RWPE1 (cell line): ENCODE measurements around the gene STK4.

ENCODE experiments used
- CTCF ChIA-PET: fragments of 350-600 bp; sonication (Branson Sonifier 250); formaldehyde crosslinking; extraction: SDS; loops from one replicate; lab custom pipeline; 2021; lab: Yijun Ruan, JAX
- POLR2A ChIA-PET: fragments of 400-600 bp; formaldehyde crosslinking; extraction: SDS; loops from one replicate; lab custom pipeline; 2020; ENCODE audit warnings: antibody characterized with exemption; ENCODE audit not compliant: low non-redundant PET; lab: Yijun Ruan, JAX
- DNase-seq: peaks from one replicate; pipeline ENCODE4 v3.0.0; 2012; ENCODE audit warnings: low spot score
- H3K27ac ChIP-seq: fragments of 450-650 bp; 2 replicates; pipeline ENCODE4 v1.5.1; 2017
- TF ChIP-seq, protein P1 (sequence below): fragments of 450-650 bp; conservative IDR thresholded peaks from 2 replicates; pipeline ENCODE4 v1.5.1; 2017; ENCODE audit warnings: low read depth, mild to moderate bottlenecking

STK4 gene

DNA sequence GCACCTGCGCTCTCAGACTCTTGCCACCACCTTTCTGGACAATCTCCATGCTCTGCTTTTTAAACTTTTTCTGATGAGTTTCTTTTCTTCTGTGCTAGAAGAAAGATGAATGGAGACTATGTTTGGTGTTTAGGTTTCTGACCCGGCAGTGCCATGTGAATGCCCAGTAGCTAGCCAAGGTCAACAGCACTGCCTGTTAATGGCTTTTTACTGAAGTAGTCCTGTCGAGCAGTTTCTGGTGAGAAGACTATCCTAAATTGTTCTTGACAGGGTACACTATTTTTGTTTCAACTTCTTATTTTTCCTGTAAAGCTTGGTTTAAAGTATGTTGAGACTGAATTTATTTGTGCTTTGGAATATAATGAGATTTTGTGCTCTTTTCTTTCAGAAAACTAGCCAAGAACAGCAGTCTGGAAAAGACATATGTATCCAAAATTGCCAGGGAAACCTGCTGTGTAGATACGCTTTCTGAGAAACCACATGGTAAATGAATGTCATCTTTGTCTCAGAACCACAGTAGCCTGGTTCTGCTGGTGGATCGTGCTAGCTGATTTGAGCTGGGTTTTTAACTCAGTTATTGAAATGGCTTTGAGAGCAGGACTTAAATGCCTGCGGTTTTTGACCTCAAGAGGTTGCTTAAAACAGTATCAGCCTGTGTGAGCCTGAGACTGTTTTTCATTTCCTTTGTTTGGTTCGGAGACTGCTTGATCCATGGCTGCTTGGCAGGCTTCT lies 86.6 kb downstream of the STK4 start:
- no peak overlapping the region for H3K27ac ChIP-seq
- TF ChIP-seq, protein P1, sequence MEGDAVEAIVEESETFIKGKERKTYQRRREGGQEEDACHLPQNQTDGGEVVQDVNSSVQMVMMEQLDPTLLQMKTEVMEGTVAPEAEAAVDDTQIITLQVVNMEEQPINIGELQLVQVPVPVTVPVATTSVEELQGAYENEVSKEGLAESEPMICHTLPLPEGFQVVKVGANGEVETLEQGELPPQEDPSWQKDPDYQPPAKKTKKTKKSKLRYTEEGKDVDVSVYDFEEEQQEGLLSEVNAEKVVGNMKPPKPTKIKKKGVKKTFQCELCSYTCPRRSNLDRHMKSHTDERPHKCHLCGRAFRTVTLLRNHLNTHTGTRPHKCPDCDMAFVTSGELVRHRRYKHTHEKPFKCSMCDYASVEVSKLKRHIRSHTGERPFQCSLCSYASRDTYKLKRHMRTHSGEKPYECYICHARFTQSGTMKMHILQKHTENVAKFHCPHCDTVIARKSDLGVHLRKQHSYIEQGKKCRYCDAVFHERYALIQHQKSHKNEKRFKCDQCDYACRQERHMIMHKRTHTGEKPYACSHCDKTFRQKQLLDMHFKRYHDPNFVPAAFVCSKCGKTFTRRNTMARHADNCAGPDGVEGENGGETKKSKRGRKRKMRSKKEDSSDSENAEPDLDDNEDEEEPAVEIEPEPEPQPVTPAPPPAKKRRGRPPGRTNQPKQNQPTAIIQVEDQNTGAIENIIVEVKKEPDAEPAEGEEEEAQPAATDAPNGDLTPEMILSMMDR, result no peak
- DNase-seq, result no peak
- CTCF ChIA-PET, result interaction anchor here (0.6 to 3.8 kb wide), 10 partner anchors 9 to 259 kb away, joined by 3 to 28 read pairs (median 4); no protein-coding TSS in a partner anchor
- POLR2A ChIA-PET, result interaction anchor here (0.6 kb wide), 1 partner anchor 13 kb away, joined by 3 read pairs; no protein-coding TSS in a partner anchor

DNA sequence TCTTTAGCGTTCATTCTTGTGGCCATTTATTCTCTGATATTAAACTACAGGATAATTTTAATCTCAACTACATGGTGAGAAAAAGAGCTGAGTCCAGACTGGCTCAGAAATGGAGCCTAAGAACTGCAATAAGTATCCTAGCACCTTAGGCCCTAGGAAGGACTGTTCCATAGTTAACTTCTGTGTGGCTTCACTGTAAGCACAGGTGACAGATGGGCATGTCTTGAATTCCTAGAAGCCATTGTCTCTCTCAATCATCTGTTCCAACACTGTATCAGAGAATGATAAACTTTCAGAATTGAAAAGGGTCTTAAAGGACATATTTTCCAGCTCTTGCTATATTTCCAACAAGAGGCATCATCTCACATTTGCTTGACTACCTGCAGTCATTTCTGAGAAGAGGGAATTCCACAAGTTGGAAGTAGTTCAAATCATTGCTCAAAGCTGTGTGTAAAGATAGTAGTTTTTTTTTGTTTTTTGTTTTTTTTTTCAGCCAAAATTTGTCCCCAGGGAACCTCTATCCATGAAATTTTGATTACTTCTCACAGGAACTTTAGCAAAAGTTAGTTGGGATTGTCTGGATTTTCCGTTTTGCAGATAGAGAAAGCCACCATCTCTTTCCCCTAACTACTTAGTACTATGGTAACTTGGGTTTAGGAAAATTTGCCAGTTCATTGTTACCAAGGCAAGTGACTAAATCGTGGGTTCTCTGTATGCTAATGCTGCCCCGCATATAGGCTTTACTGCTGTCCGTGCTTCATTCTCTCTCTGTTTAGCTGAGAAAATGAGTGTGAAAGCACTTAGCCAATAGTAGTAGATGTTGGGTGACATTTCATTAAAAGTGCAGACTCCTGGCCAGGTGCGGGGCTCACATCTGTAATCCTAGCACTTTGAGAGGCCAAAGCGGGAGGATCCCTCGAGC lies 87.4 kb downstream of the STK4 start:
- POLR2A ChIA-PET, result no interaction called here
- CTCF ChIA-PET, result interaction anchor here (0.5 to 2.5 kb wide), 10 partner anchors 10 to 258 kb away, joined by 3 to 10 read pairs (median 3); no protein-coding TSS in a partner anchor
- DNase-seq, result no peak
- TF ChIP-seq, protein P1, result no peak
- H3K27ac ChIP-seq, result no peak overlapping the region

DNA sequence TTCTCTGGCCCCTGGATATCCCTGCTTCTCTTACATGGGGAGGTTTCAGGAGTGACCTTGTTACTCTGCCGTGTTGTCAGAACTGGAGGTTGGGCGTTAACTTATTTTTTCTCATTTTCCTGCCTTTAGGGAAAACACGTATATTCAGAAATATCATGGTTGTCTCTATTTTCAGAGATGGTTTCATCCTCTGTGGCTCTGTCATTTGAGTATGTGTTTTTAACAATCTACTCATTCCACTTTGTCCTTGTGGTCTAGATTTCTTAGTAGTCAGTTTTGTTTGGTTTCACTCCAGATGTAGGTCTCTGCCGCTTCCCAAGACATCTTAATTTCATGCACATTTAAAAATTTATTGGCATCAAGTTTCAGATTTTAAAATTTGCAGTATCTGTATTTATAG lies 88.7 kb downstream of the STK4 start:
- no peak overlapping the region for H3K27ac ChIP-seq
- TF ChIP-seq, protein P1, result no peak
- POLR2A ChIA-PET, result no interaction called here
- CTCF ChIA-PET, result interaction anchor here (0.6 to 4.1 kb wide), 5 partner anchors 11 to 412 kb away, joined by 3 to 22 read pairs (median 3); no protein-coding TSS in a partner anchor
- DNase-seq, result no peak

DNA sequence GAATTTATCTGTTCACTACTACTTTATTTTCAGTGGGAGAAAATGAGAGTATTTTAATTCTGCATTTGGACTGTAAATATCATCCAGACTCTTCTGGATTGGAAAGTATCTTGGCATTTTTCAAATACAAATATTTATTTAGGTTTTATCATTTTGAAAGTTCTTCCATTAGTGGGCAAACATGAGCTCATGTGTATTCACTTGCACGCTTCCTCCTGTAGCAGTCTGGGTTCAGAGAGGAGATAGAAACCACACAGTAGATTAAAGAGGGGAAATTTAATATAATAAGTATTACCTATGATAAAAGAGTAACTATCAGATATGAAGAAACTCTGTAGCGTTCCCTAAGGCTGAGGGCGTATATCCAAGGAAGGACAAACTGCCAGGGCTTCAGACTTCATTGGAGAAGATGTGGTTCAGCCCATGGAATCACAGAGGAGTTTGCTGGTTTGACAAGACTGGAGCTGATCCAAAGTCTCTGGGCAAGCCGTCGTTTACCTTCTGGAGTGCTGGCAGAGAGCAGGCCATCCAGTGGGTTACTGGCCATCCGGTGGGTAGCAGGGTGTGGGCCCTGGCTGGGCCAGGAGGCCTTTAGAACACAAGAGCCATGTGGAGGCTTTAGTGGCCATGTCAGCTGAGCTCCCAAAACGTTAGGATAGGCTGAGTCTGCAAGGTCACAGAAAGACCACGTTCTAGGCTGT lies 90.3 kb downstream of the STK4 start:
- CTCF ChIA-PET, result interaction anchor here (0.6 to 4.1 kb wide), 3 partner anchors 12 to 743 kb away, joined by 4 to 22 read pairs (median 7); no protein-coding TSS in a partner anchor
- H3K27ac ChIP-seq, result 0 out of 2 replicates have a peak overlapping the region, but pooled peaks have one; percentile 10
- no peak for DNase-seq
- POLR2A ChIA-PET, result no interaction called here
- TF ChIP-seq, protein P1, result no peak

DNA sequence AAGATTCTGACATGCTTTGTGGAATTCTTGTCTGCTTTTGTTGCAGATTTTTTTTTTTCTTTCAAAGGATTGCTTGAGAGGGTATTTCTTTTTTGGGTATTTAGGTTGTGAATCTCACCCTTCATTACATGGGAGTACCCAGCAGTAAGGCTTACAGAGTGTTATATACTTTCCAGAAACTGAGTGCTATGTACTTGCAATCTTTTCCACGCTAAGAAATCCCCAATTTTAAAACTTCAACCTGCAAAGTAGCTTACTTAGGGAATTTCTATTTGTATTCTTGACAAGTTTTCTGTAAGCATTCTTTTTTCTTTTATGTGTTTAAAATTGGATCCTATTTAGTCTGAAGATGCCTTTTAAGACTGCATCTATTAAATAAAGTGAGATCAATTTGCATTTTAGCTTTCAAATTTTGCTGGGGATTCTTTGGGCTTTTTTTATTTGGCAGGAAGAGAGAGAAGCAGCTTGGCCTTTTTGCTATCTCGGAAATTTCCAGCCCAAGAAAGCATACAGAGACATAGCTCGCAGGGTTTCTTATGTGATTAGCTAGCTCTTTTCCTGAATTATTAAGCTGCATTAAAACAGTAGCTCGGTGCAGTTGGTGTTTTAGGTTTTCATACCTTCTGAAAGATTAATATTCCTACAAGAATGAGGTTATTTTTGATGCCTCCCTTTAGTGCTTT lies 92.0 kb downstream of the STK4 start:
- CTCF ChIA-PET, result interaction anchor here (0.8 to 4.1 kb wide), 2 partner anchors 13 to 14 kb away, joined by 4 to 22 read pairs; no protein-coding TSS in a partner anchor
- no peak overlapping the region for H3K27ac ChIP-seq

More for the DNA sequence above, 92.0 kb downstream of the STK4 start:
- no peak for DNase-seq
- TF ChIP-seq, protein P1, result no peak
- POLR2A ChIA-PET, result no interaction called here
